HepG2 (cell line): ENCODE data around the gene C20orf141. TPM values are rescaled to one million over a fixed set of nuclear protein-coding genes. Genes with fewer than 3 reads are reported as not detected.
A peak's percentile ranks its signal among the peaks of the same experiment; 100 is the strongest.

Experiments used
- AKNA ChIP-seq: sonication (generic); formaldehyde crosslinking; IDR thresholded peaks from 2 replicates; pipeline ENCODE4 v1.4.0; 2020; ENCODE audit warnings: missing genetic modification reagents, borderline replicate concordance
- ARNTL ChIP-seq: sonication (generic); formaldehyde crosslinking; IDR thresholded peaks from 2 replicates; pipeline ENCODE4 v1.4.0; 2020; ENCODE audit warnings: mild to moderate bottlenecking, missing genetic modification reagents
- HNRNPL ChIP-seq: fragments of 200-400 bp; formaldehyde crosslinking; IDR thresholded peaks from 2 replicates; pipeline ENCODE4 v1.6.1; 2017; ENCODE audit warnings: mild to moderate bottlenecking, low read depth, low read length
- MTERF4 ChIP-seq: sonication (generic); formaldehyde crosslinking; IDR thresholded peaks from 2 replicates; pipeline ENCODE4 v1.8.0; 2023; ENCODE audit warnings: mild to moderate bottlenecking, missing genetic modification reagents
- MTF2 ChIP-seq: sonication (generic); formaldehyde crosslinking; IDR thresholded peaks from 2 replicates; pipeline ENCODE4 v1.5.0; 2020; ENCODE audit warnings: missing genetic modification reagents, borderline replicate concordance
- NFRKB ChIP-seq: fragments of 450-650 bp; IDR thresholded peaks from 2 replicates; pipeline ENCODE4 v1.6.1; 2017
- NR3C1 ChIP-seq: sonication (generic); formaldehyde crosslinking; IDR thresholded peaks from 2 replicates; pipeline ENCODE4 v1.4.0; 2020; ENCODE audit warnings: missing genetic modification reagents
- TIGD3 ChIP-seq: sonication (generic); formaldehyde crosslinking; IDR thresholded peaks from 2 replicates; pipeline ENCODE4 v1.5.1; 2020; ENCODE audit warnings: mild to moderate bottlenecking, missing genetic modification reagents, borderline replicate concordance
- ZBTB25 ChIP-seq: IDR thresholded peaks from 2 replicates; pipeline ENCODE4 v1.6.1; 2018; ENCODE audit warnings: missing genetic modification reagents
- ZNF343 ChIP-seq: sonication (generic); formaldehyde crosslinking; IDR thresholded peaks from 2 replicates; pipeline ENCODE4 v1.4.0; 2020; ENCODE audit warnings: mild to moderate bottlenecking, missing genetic modification reagents
- ZNF580 ChIP-seq: IDR thresholded peaks from 2 replicates; pipeline ENCODE4 v1.6.1; 2016; ENCODE audit warnings: low read depth, borderline replicate concordance
- ZNF646 ChIP-seq: sonication (generic); formaldehyde crosslinking; IDR thresholded peaks from 2 replicates; pipeline ENCODE4 v1.9.0; 2021; ENCODE audit warnings: mild to moderate bottlenecking, missing genetic modification reagents
- ZNF652 ChIP-seq: IDR thresholded peaks from 2 replicates; pipeline ENCODE4 v1.6.1; 2016; ENCODE audit warnings: low read depth, borderline replicate concordance
- polyA plus RNA-seq, 8 experiments: library from polyadenylated mRNA; depleted of rRNA in 3 of 8; stranded (reverse) in 7 of 8; unstranded in 1 of 8; fragments of >200 nt; fragmentation: Illumina TruSeq in 4 of 8; extraction: Trizol in 4 of 8; gene quantifications; 2 replicates each; pipeline versions ENCODE4 v1.2.1 to v1.2.3, GENCODE V29; 2011 to 2016; ENCODE audit warnings: low read depth in 4 of 8, missing spikeins in 1 of 8, mixed read lengths in 1 of 8; ENCODE audit not compliant: insufficient read depth in 1 of 8
- total RNA-seq, 5 experiments: library from RNA; depleted of rRNA; stranded (reverse); fragments of >200 nt; fragmentation: Illumina TruSeq; extraction: Trizol; gene quantifications; 2 replicates each; pipeline ENCODE4 v1.2.3, GENCODE V29; 2016; ENCODE audit warnings: low read depth in 1 of 5

Gene C20orf141
- total and polyA plus RNA-seq, 2 of the 13 experiments (the other 11 are each of a cell fraction or from before 2014, with no cell fraction given): not detected

GRCh38 chr20:2835331-2835796 lies 20.6 kb downstream of the C20orf141 start (continued):
- TF ChIP-seq ZBTB25 (no peak), NFRKB (no peak), ZNF652 (CRISPR knock-in tag) (no peak), TIGD3 (no peak), AKNA (CRISPR knock-in tag) (no peak), ARNTL (CRISPR knock-in tag) (no peak), NR3C1 (CRISPR knock-in tag) (no peak), HNRNPL (0 out of 2 replicates have a peak, but pooled peaks have one; percentile 76), ZNF343 (0 out of 2 replicates have a peak, but pooled peaks have one; percentile 41), ZNF646 (no peak), MTF2 (CRISPR knock-in tag) (no peak), MTERF4 (CRISPR knock-in tag) (no peak), ZNF580 (CRISPR knock-in tag) (no peak)
